Stomach (tissue), 4 donors: ENCODE data around the gene PNPLA6.

Experiments
- POLR2A ChIP-seq, 4 donors: fragments of 450-650 bp; IDR thresholded peaks; one replicate each; pipeline ENCODE4 v1.6.1; 2016; ENCODE audit warnings: antibody characterized with exemption in 4 of 4, control low read depth in 2 of 4, mild to moderate bottlenecking in 1 of 4, moderate library complexity in 1 of 4
- TF ChIP-seq, protein P1 (sequence below), 7 experiments: fragments of 450-650 bp in 4 of 7; fragments of 200-600 bp in 3 of 7; sonication (generic) in 3 of 7; IDR thresholded peaks; one replicate each; pipeline ENCODE4 v1.5.1; 2016 to 2019; ENCODE audit warnings: antibody characterized with exemption in 7 of 7, control low read depth in 2 of 7, mild to moderate bottlenecking in 1 of 7

DNA sequence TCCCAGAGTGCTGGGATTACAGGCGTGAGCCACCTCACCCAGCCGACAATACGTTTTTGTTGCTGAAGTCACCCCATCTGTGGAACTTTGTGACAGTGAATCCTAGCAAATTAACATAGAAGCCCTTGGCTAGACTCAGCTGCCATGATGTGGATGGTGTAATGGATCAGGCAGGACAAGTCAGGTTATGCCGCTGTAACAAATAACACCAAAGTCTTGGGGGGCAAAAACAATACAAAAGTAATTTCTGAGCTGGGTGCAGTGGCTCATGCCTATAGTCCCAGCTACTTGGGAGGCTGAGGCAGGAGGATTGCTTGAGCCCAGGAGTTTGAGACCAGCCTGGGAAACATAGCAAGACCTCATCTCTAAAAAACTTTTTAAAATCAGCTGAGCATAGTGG, 29.3 kb downstream of the PNPLA6 start:
- TF ChIP-seq, protein P1, sequence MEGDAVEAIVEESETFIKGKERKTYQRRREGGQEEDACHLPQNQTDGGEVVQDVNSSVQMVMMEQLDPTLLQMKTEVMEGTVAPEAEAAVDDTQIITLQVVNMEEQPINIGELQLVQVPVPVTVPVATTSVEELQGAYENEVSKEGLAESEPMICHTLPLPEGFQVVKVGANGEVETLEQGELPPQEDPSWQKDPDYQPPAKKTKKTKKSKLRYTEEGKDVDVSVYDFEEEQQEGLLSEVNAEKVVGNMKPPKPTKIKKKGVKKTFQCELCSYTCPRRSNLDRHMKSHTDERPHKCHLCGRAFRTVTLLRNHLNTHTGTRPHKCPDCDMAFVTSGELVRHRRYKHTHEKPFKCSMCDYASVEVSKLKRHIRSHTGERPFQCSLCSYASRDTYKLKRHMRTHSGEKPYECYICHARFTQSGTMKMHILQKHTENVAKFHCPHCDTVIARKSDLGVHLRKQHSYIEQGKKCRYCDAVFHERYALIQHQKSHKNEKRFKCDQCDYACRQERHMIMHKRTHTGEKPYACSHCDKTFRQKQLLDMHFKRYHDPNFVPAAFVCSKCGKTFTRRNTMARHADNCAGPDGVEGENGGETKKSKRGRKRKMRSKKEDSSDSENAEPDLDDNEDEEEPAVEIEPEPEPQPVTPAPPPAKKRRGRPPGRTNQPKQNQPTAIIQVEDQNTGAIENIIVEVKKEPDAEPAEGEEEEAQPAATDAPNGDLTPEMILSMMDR (IDR thresholded peaks at IDR 0.05) = no peak
- TF ChIP-seq POLR2A (IDR thresholded peaks at IDR 0.05) = no peak
